RPMI8226 (cell line): ENCODE results near the gene TREML4.
"Not testable (repeated sequence)": the region's sequence is repeated elsewhere in the genome, so short reads cannot be mapped to it uniquely, and the experiment has no call there.

ENCODE experiments used
- DNase-seq: peaks from one replicate; pipeline ENCODE4 v3.0.0-alpha.2; 2015

The TREML4 gene

GRCh38 chr6:41228096-41228495 lies at the start of gene TREML4:
TREML4 (plus strand) TSS chr6:41228349; CDS start chr6:41228428, 79 bp downstream.
- DNase-seq, result no peak

DNA sequence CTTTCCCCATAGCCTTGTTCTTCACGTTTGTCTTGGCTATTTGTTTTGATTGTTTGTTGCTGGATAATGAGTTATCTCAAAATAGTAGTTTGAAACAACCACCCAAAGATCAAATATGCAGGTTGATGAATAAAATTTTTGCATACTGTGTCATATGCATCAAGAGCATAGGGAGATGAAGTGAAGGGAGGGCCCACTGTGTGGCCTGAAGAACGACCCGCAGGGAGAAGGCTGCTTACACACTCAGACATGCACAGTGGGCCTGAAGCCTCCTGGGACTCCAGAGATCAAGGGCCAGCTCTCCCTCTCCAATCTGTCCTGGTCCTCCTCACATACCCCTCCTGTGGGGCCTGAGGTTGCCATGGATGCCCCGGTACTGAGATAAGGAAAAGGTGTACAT lies 49.0 kb upstream of the TREML4 start:
- no peak for DNase-seq

GRCh38 chr6:41181566-41181965 lies 46.6 kb upstream of the TREML4 start:
- DNase-seq, result no peak

DNA sequence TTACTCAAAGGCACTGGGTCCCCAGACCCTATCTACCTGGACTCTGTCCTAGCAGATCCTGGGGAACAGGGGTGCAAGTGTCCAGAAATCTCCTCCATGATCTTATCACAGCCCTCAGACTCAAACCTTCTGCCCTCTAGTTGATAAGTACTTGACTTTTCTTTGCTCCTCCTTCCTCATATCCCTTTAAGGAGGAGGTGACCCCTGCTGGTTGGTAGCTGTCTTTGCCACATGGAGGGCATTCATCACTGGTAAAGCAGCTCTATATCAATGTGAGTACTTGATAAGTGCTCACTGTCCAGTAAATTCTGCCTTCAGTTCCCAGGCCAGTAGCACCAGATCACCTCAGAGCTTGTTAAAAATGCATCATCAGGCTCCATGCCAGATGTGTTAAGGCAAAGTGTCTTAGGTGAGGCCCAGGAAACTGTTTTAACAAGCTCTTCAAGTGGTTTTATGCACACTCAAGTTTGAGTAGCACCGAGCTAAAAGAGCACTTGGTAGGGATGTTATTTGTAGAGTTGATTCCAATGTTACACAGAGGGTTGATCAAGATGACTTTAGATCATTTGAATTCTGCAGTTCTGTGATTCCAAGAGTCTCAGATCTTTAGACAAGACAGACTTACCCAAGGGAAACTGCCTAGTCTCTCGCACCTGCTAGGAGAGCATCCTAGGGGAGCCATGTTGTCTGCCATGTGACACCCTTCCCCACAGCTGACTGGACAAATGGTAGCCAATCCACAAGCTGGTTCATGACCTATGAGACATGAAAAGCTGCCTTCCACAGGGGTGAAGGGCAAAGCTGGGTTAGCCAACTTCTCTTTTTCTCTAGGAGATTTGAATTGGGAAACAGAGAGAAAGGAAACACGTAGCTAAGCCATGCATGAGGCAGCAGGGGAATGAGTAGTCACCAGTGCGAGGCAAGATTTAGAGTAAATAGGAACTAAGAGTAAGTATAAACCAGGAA lies 45.8 kb upstream of the TREML4 start:
- peak; percentile 45 for DNase-seq

- DNase-seq, result no peak
Measured at GRCh38 chr6:41184761-41185160, 43.4 kb upstream of the TREML4 start.

DNA sequence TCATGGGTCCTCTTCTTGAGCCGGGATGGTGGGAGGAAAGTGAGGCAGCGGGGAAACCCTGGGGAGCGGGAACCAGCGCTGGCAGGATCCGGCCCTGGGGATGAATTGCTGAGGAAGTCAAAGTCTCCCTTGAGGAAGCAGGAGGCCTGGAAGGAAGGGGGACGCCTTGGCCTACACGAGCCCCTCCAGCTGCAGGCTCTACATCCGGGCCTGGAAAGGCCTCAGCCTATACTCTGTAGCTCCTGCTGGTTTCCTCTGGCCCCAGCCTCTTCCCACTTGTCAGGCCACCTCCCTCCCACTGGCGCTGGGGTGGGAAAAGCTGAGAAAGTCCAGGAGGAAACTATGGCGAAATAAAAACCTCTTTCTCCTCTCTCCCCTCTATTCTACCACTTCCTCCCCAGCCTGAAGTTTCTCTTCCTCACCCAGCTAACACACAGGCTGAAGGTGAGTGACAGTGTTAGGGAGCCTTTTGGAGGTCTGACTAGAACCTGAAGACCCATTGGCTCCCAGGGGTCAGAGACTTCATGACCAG lies 42.1 kb upstream of the TREML4 start:
- no peak for DNase-seq

- DNase-seq, result no peak
Measured at GRCh38 chr6:41187924-41188886, 39.9 kb upstream of the TREML4 start.

DNA sequence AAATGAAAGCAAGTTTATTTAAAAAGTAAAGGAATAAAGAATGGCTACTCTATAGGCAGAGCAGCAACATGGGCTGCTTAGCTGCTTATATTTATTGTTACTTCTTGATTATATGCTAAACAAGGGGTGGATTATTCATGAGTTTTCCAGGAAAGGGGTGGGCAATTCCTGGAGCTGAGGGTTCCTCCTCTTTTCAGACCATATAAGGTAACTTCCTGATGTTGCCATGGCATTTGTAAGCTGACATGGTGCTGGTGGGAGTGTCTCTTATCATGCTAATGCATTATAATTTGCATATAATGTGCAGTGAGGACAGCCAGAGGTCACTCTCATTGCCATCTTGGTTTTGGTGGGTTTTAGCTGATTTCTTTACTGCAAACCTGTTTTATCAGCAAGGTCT lies 39.1 kb upstream of the TREML4 start:
- DNase-seq, result not testable (repeated sequence)

DNA sequence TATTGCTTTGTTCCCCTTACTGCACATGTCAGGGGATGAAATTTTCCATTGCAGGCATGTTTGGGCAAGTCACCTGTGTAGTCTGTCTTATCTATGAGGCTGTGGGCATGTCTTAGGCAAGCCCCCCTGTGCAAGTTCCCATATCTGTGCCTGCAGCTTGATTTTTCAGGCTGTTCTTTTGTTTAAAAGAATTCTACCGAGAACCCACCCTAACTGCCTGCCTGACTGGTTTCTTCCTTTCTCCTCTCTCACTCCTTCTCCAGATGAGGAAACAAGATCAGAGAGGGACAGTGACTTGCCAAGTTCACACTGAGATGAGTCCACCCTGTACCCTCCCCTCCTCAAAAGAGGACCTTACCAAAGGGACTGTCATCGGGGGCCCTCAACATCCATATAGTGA lies 38.2 kb upstream of the TREML4 start:
- no peak for DNase-seq

DNA sequence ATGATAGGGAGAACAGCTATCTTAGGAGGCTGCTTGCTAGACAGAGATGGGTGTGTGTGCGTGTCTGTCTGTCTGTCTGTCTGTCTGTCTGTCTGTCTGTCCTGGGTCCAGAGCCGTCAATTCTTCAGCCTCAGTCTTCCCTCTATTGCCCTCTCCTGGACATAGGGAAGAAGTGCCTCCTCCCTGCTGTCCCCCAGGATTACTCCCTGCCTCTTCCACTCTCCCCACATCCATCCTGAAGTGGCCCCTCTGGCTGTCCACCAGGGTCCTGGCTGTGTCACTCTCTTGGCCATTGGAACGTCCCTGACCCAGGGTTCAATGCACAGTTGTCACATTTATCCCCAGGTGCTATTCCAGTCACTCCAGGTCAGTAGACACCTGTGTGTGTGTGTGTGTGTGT lies 37.4 kb upstream of the TREML4 start:
- no peak for DNase-seq

DNA sequence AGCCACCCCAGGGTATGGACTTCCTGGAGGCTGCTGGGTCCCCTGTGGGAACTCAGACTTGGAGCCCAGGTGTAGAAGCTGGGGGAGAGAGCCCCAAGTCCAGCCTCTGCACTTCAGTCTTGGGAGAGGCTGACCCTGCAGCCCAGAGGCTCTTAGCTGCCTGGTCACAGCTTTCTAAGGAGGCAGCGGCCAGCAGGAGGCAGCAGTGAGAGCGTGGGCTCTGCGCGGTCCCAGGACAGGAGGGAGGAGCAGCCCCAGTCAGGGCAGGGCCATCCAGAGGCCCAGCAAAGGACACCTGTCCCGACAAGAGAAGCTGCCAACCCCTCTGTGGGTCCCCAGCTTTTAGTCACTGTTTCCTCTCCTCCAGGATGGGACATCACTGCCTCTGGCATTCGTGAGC lies 36.6 kb upstream of the TREML4 start:
- peak; percentile 33 for DNase-seq

DNA sequence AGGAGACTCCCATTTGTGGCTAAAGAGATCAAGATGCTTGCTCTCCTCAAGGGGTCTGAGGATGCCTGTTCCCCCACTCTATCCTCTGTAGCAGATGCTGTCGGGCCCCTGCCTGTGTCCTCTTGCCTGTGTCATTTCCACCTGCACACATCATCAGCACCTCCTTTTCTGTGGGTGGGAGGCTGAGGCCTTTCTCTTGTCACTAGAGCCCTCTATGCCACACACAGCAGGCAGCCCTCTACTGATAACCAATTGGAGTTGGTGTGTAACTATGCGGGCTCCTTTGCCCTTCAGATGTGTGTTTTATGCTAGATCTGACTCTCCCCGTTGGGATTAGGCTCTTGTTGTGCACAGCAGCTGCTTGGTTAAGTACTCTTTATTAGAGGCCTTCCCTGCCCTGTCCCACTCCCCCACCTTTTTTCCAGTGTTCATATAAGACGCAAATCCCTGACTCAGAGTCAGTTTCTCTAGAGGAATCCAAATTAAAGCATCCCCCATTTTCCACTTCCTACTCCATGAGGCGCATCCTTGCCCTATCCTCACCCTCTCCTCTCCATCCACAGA lies 34.9 kb upstream of the TREML4 start:
- DNase-seq, result no peak

- DNase-seq, result no peak
Measured at GRCh38 chr6:41193884-41194283, 34.3 kb upstream of the TREML4 start.

- no peak for DNase-seq
Measured at GRCh38 chr6:41194386-41194785, 33.8 kb upstream of the TREML4 start.

DNA sequence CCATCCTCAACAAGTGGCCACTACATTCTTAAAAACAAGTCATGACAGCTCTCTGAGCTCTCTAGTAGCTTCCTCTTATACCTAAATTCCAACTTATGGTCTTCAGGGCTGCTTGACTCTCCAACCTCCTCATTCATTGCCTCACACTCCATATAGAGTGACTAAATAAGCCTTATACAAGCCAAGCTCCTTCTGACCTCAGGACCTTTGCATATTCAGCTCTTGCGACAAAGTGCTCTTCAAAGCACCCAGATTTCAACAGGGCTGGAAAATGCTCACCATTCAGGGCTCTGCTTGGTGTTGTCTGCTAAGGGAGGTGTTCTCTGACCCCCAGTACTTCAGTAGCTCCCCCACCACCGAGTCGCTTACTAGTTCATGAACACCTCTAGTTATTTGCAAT lies 30.9 kb upstream of the TREML4 start:
- DNase-seq, result no peak

DNA sequence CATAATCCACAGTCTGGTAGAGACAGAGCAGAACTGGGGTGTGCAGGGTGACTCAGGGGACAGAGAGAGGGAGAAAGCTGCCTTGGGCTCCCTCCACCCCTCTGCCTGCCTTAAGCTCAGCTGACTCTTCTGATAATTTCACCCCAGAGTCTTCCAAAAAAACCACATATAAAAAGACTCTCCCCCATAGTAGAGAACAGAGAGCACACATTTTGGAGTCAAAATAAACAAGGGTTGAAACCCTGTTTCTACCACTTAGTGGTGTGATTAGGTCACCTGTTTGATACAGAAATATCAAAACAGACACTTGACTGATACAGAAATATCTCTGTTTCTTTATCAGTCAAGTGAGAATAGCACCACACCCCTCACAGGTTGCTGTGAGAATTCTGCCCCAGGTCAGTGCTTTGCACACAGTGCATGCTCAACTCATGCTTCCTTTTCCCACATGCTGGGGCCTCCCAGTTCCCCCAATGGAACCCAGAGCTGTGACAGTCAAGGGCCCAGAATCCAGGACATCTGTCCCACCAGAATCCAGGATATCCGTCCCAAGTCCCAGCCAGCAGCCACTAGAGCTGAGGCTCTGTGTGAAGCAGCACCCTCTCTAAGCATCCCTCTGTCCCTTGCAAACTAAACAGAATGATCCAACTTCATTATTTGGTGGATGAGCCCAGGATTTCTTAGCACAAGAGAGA lies 28.4 kb upstream of the TREML4 start:
- DNase-seq, result no peak

- peak; percentile 6 for DNase-seq
Measured at GRCh38 chr6:41200296-41200900, 27.8 kb upstream of the TREML4 start.

GRCh38 chr6:41200901-41201763 lies 27.0 kb upstream of the TREML4 start, which contains the start of gene TREML2:
TREML2 (minus strand) TSS chr6:41201149; CDS start chr6:41201008, 141 bp downstream.
- DNase-seq, result peak; percentile 53

DNA sequence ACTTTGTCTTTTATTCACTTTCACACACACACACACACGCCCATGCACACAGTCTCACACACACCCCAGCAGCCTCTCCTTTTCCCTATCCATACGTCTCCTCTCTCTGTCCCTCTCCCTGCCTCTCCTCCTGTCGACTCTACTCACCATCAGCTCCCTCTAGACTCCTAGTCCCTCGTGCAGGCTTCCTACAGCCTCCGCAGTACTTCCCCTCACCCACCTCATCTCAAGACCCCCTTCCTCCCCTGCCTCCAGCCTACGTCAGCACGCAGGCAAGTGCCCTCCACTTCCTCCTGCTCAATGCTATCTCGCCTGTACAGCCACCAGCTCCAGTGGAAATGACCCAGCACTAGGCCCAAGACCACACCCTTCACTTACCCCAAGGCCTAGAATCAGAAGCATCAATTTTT lies 26.4 kb upstream of the TREML4 start:
- DNase-seq, result no peak

- no peak for DNase-seq
Measured at GRCh38 chr6:41204156-41204555, 24.0 kb upstream of the TREML4 start.
